GM21825 (cell line): ENCODE data around the gene DROSHA.

ENCODE experiments used
- ATAC-seq: cut with Tn5 transposase; IDR thresholded peaks from one replicate; pipeline ENCODE4 v1.9.1; 2021; ENCODE audit warnings: mild to moderate bottlenecking, moderate library complexity; ENCODE audit not compliant: unreplicated experiment

Gene DROSHA

DNA sequence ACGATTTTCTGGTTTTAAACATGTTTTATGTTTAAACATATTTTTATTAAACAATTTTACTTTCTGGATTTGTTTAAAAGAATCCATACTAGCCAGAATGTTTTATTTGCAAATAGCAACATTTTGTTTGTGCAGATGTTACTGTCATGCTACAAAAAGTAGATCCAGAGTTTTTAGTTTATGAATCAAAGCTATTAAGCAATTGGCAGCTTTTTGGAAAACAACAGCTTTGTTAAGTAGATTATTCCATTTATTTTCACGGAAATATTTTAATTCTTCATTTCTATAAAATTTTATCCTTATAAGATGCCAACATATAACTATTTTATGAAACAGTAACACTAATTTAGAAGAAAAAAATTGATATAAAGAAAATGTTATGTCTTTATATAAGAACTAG, 60.9 kb downstream of the DROSHA start:
- no peak for ATAC-seq

DNA sequence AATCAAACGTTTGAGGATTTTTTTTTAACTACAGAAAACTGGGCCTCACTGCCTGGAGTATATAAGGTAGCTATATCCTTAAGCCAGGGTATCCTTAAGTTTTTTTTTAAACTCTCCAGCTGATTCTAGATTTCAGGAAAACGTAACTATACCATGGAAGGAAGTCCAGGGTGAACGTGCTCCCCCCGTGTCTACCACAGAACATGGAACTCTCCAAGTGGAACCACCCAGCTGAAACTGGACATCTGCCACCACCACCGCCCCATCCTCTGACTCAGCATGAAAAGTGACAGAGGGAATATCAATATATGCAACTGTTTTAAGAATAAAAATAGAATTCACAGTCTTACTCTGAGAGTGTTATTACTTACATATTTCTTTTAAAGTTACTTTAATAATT, 61.3 kb downstream of the DROSHA start:
- ATAC-seq, result no peak

- no peak for ATAC-seq
Observed at GRCh38 chr5:31469886-31470285, 62.0 kb downstream of the DROSHA start.

DNA sequence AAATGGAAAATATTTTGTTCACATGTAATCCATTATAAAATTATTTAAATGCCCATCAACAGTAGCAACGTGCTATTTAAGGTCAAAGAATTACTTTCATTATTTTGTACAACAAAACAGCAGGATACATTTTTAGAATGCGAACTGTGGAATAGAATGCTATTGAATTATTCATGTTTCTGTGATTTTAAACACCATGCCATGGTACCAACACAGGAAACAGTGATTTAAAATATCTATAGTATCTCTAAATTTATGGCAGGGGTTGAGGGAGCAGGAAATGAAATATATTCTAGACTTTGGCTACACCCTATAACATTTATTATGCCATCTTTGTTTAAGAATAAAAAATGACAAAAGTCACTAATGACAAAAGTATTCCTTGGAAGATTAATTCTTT, 62.4 kb downstream of the DROSHA start:
- no peak for ATAC-seq

- no peak for ATAC-seq
Observed at GRCh38 chr5:31465291-31465690, 66.6 kb downstream of the DROSHA start.

DNA sequence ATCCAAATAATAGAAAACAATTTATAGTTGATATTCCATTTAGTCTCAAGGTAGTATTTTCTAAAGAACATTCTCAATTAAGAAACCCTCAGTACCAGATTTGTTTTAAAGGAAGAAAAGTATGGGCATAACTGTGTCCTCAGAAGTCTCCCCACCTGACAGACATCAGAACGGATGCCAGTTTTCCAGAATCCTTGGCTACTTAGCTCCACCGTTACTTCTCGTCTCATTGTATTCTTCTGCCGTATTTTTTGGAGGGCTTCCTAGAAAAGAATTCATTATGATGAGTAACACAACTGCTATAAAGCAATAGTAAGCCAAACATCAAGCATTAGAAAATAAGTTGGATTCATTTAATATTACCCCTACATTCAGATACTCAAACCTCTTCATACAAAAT, 67.8 kb downstream of the DROSHA start:
- no peak for ATAC-seq

- no peak for ATAC-seq
Observed at GRCh38 chr5:31463351-31463750, 68.5 kb downstream of the DROSHA start.

DNA sequence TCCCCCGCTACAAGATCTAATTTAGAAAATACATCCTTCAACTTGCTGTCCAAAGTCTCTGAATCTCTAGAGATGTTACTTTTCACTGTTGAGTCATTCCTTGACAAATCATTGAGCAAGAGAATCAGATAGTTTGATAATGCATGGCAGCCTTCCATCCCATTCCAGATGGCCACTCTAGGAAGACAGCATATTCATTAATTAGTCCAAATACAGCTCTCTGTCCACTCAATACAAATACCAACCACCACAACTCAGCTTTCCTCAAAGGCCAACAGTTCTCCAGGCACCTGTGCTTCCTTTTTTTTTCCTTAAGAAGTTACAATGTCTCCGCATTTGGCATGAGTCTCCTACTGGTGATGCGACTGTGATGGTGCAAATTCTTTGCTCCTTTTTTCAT, 72.3 kb downstream of the DROSHA start:
- no peak for ATAC-seq

- no peak for ATAC-seq
Observed at GRCh38 chr5:31455172-31455571, 76.7 kb downstream of the DROSHA start.

DNA sequence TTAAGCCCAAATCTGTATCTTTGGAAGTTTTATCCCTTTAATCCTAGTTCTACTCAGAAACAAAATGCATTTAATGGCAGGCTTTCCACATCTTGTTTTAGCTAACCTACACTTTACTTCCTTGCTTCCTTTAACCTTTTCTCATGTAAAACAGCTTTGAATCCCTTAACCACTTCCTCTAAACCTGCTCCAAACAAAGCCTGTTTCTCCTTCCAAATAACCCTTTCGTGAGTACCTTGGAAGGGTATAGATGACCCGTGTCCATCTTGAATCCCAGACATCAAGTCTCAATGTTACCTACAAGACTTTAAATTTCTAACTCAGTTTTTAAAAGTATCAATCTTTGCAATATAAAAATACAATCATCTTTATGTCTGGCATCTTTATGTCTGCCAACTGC, 78.4 kb downstream of the DROSHA start:
- ATAC-seq, result no peak

- ATAC-seq, result no peak
Observed at GRCh38 chr5:31452314-31452713, 79.6 kb downstream of the DROSHA start.

GRCh38 chr5:31449962-31450361, 81.9 kb downstream of the DROSHA start:
- no peak for ATAC-seq

DNA sequence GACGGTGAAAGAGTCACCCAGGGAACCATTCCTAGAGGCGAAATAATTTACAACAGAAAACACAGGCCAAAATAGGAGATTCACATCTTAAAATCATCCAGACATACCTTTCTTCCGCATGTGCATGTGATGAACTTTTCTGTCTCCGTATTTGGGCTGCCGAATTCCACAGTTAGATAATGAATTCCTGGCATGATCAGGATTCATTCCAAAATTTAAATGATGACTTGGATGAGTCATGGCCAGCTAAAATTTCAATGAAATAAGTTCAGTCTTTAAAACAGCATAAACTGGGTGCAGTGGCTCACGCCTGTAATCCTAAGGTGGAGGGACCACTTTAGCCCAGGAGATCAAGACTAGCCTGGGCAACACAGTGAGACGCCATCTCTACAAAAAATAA, 82.7 kb downstream of the DROSHA start:
- ATAC-seq, result no peak

GRCh38 chr5:31445041-31445600, 86.8 kb downstream of the DROSHA start:
- ATAC-seq, result no peak

DNA sequence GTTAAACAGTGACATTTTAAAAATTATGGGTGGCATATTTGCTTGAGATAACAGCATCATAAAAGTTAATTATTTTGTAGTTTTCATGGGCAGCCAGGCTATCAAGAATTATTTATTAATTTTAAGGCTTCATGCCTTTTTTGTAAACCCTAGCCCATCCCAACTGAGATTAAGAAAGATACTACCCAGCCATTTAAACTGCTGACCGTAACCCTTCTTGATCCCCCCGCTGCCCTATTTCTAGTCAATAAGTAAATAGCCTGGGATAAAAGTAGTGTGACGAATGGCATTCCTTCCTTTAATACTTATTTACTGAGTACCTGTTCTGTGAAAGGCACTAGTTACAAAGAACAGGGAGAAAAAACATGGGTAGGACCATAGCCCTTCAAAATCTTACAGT, 88.3 kb downstream of the DROSHA start:
- no peak for ATAC-seq

GRCh38 chr5:31442058-31442745, 89.7 kb downstream of the DROSHA start:
- ATAC-seq, result no peak

DNA sequence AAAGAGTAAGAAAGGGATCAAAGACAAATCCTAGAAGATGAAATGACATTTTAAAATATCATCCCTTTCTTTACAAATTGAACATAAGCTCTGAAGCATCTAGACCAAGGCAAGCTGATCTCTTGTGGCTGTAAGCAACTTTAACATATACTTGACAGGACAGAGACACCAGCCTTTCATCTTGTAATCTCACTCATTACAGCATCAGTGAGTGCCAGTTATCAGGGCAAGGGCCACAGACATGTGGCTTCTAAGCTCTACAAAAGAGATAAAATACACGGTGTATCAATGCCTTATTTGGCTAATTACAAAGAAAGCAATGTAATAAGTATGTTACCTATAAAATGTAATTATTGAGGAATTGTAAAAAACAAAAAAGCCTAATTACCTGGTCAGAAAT, 95.0 kb downstream of the DROSHA start:
- no peak for ATAC-seq

DNA sequence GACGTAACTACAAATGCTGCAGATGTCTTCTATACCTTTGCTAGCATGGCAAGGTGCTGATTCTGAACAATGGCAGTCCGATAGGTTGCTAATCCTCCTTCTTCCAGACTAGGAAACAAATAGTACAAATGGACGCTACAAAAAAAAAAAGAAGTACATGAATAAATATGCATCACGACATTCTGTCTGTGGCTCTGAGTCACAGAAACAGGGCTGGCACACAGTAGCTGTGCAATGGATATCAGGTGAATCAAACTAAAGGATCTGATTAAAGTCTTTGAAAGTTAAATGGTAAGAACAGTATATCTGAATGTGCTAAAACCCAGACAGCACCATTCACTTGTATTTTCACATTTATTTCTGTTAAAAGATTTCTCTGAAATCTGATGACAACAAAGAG, 96.2 kb downstream of the DROSHA start:
- no peak for ATAC-seq

DNA sequence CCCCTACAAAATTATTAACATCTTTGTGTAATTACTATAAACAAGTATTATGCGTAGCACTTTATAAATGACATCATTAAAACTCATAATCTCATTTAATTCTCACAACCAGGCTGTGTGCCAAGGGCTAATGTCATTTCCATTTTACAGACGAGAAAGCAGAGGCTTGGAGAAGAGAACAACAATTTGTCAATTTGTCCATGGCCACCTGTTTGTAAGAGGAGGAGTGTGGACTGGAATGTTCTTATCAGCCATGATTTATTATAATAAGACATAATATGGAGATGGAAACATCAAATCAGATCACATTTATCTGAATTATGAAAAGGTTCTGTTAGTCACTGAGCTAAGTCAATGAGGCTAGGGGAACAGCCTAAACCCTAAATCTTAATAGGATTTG, 97.0 kb downstream of the DROSHA start:
- no peak for ATAC-seq

GRCh38 chr5:31433229-31433628, 98.7 kb downstream of the DROSHA start:
- ATAC-seq, result no peak

- no peak for ATAC-seq
Observed at GRCh38 chr5:31427724-31428309, 104.1 kb downstream of the DROSHA start.

- no peak for ATAC-seq
Observed at GRCh38 chr5:31427013-31427723, 104.7 kb downstream of the DROSHA start.
